M059J (cell line): ENCODE measurements around the gene FTSJ1. TPM values are rescaled to one million over a fixed set of nuclear protein-coding genes. Genes with fewer than 3 reads are reported as not detected.
"Not testable (repeated sequence)": the region's sequence is repeated elsewhere in the genome, so short reads cannot be mapped to it uniquely, and the experiment has no call there.

Experiments
- DNase-seq: peaks from one replicate; pipeline ENCODE4 v3.0.0-alpha.2; 2012; ENCODE audit warnings: low read depth
- total RNA-seq: library from RNA; depleted of rRNA; stranded (reverse); fragments of >200 nt; shearing (Covaris generic); gene quantifications from 2 replicates; pipeline ENCODE4 v1.2.3, GENCODE V29; 2014

The FTSJ1 gene
- total RNA-seq, 1 experiment from 2014 or later = 107 TPM

GRCh38 chrX:48493890-48494364 is 17.9 kb downstream of the FTSJ1 start:
- peak; percentile 35 for DNase-seq

DNA sequence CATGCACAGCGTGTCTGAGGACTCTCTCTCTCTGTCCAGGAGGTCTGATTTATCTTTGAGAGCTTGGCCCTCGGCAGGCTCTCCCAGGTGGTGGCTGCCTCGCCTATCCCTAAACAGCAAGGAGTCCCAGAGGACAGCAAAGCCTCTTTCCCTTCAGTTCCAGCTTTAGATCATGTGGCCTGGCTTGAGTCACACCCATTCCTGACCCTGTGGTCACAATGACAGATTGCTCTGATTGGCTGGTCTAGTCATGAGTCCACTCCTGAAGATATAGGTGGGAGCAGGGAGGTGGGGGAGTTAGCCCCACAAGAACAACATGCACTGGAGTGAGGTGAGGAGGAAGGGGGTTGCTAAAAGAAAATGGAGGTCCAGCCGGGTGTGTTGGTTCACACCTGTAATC is 20.7 kb downstream of the FTSJ1 start:
- DNase-seq = peak; percentile 62

DNA sequence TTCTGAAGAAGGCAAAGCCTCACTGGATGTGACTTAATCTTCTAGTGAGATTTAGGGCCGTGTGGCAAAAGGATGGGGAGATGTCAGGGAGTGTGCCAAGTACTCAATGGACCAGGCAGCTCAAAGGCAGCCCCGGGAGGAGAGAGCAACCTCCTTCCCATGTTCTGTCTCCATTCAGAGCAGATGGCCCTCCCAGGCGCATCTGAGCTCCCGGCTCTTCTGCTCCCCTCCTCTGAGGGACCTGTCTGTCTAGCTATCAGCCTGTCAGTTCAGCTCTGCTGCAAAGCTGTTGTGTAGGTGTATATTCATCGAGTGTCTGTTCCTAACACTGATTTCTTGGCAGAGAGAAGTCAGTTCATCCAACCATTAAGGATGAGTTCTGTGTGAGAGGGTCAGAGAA is 21.9 kb downstream of the FTSJ1 start:
- no peak for DNase-seq

DNA sequence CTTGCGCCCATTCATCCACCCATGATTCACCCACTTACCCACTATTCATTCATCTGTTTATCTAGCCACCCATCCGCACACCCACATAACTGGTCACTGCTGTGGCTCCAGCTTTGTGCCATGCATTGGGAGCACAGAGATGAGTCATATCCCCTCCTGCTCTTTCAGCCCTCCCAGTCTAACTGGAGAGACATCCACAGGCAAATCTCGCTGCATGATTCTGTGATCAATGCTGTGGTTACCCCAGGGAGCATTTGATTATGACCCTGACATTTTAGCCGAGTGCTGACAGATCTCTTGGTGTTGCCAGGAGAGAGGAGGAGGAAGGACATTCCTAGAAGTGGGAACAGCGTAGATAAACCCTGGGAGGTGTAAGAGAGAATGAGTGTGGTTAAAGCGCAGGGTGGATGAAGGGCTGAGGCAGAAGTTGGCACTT is 22.4 kb downstream of the FTSJ1 start:
- peak; percentile 94 for DNase-seq

GRCh38 chrX:48504261-48504660 is 28.3 kb downstream of the FTSJ1 start:
- DNase-seq = no peak

DNA sequence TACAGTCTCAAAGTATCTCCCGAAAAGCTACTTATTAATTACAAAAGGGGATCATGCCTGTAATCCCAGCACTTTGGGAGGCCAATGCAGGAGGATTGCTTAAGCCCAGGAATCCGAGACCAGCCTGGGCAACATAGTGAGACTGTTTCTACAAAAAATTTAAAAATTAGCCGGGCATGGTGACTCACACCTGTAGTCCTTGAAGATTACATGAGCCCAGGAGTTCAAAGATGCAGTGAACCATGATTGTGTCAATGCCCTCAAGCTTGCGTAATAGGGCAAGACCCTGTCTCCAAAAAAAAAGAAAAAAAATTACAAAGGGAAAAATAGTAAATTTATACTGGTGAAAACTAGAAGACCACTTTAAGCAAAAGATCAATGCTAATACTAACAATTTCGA is 29.5 kb downstream of the FTSJ1 start:
- peak; percentile 48 for DNase-seq

GRCh38 chrX:48507246-48507645 is 31.2 kb downstream of the FTSJ1 start:
- no peak for DNase-seq

GRCh38 chrX:48508400-48509244 is 32.6 kb downstream of the FTSJ1 start, which contains the start of gene PORCN:
TSS of gene PORCN (plus strand) at chrX:48508992. CDS start at chrX:48509821, 829 bp downstream.
- DNase-seq = peak; percentile 76

DNA sequence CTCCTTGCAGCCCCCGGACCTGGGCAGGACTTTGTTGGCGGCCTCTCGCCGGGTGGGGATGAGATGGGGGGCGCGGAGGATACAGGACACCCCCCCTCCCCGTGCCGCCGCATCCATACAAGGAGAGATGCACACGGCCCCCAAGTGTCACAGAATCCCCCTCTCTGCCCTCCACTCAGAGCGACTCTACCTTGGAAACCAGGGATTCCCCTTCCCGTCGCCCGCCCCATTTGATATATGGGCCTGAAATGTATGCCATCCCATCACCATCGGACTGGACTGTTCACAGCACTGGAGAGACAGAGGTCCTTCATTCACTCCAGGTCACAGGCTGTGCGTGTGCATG is 33.2 kb downstream of the FTSJ1 start:
- DNase-seq = no peak

GRCh38 chrX:48509619-48510018 is 33.6 kb downstream of the FTSJ1 start:
- no peak for DNase-seq

- DNase-seq = peak; percentile 52
These were observed 35.6 kb downstream of the FTSJ1 start for GRCh38 chrX:48511560-48511959.

GRCh38 chrX:48512371-48512935 is 36.5 kb downstream of the FTSJ1 start:
- no peak for DNase-seq

DNA sequence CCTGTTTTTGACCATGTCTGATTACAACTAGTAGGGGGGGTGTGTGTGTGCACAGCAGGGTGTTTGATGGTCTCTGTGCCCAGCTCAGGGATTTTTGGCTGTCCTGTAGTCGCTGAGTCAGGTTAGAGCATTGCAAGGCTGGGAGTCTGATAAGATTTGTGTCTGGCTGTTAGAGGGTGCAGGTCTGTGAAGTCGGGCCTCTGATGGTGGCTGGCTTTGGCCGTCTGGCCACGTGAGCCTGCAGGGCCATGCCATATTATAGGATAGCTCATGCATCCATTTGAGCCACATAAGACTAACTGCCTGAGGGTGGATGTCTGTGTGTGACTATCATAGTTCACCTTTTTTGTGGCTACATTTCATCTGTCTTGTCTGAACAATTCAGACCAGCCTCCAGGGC is 37.7 kb downstream of the FTSJ1 start:
- DNase-seq = no peak

- DNase-seq = no peak
These were observed 38.3 kb downstream of the FTSJ1 start for GRCh38 chrX:48514126-48514806.

DNA sequence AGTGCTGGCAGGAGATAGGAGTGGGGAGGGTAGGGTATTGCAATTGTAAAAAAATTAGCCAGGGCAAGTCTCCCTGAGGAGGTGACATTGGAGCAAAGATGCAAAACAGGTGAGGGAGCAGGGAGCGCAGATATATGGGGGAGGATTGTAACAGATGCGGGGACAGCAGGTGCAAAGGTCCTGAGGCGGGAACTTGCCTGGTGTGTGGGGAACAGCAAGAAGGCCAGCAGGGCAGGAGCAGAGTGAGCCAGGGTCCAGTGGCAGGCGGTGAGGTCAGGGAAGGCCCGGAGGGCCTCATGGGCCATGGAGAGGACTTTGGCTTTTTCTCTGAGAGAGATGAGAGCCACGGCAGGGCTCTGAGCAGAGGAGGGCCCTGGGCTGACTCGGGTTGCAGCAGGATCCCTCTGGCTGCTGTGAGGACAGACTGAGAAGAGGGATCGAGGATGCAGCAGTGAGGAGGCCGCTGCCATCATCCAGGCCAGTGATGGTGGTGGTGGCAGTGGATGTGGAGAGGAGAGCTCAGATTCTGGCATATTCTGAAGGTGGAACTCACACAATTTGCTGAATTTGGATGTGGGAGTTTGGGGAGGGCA is 39.0 kb downstream of the FTSJ1 start:
- no peak for DNase-seq

DNA sequence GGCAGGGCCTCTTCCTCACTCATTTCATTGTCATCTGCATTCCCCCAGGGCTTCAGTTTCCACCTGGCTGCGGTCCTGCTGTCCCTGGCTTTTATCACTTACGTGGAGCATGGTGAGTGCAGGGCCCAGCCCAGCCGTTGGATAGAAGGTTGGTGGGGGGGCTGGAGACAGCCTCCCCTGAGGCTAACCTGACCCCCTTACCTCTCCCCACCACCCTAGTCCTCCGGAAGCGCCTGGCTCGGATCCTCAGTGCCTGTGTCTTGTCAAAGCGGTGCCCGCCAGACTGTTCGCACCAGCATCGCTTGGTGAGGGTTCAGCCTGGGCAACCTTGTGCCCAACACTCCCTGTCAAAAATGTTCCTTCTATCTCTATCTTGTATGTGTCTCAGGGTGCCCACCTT is 39.8 kb downstream of the FTSJ1 start:
- no peak for DNase-seq

- DNase-seq = no peak
These were observed 40.3 kb downstream of the FTSJ1 start for GRCh38 chrX:48516285-48516684.

DNA sequence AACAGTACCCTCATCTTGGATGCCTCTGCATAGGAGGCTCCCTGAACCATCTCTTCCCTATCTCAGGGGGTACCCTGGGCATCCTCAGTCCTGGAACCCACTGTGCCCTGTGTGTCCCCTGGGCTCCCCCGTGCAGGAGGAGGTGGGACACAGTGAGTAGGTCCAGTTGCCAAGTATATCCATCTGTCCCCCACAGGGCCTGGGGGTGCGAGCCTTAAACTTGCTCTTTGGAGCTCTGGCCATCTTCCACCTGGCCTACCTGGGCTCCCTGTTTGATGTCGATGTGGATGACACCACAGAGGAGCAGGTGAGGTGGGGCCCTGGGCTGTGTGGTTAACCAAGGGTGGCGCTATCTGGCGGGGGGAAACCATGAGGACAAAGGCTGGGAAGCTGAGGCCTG is 41.0 kb downstream of the FTSJ1 start:
- no peak for DNase-seq

GRCh38 chrX:48519481-48519880 is 43.5 kb downstream of the FTSJ1 start:
- DNase-seq = not testable (repeated sequence)

DNA sequence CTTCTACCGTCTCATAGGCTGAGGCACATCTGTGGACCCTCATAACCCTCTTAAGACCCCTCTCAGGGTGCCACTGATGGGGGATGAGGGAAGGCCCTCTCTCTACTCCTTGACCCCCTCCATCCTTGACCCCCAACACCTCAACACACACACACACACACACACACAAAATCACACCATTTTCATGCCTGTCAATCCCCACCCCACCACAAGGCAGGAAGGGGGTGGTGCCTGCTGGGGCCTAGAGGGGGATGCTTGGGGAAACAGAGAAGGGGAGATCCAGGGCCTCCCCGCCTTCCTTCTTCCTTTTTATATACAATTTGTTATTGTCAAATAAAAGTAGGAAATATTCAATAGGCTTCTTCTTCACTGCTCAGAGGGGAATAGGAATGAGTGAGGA is 44.5 kb downstream of the FTSJ1 start:
- no peak for DNase-seq

DNA sequence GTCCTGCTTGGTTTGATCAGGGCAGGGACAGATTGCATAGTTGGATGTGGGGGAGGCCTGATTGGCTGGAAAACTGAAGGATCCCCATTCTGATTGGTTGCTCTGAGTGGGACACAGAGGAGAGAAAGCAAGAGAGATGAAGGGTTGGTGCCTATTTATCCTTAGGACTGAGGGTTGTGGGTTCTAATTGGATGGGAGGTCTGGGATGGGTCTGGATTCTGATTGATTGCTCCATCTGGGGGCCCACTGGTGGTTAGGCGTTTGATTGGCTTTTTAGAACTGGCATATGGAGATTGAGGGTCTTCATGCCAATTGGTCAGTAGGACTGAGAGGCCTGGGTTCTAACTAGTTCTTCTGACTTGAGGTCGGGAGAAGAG is 45.0 kb downstream of the FTSJ1 start:
- DNase-seq = no peak
